ENCODE measurements around the gene CLSTN2. TPM values are rescaled to one million over a fixed set of nuclear protein-coding genes. Genes with fewer than 3 reads are reported as not detected.

The CLSTN2 gene
- total RNA-seq, 4 donors from 2014 or later: 3.7 to 9.5 (median 7.4) TPM

DNA sequence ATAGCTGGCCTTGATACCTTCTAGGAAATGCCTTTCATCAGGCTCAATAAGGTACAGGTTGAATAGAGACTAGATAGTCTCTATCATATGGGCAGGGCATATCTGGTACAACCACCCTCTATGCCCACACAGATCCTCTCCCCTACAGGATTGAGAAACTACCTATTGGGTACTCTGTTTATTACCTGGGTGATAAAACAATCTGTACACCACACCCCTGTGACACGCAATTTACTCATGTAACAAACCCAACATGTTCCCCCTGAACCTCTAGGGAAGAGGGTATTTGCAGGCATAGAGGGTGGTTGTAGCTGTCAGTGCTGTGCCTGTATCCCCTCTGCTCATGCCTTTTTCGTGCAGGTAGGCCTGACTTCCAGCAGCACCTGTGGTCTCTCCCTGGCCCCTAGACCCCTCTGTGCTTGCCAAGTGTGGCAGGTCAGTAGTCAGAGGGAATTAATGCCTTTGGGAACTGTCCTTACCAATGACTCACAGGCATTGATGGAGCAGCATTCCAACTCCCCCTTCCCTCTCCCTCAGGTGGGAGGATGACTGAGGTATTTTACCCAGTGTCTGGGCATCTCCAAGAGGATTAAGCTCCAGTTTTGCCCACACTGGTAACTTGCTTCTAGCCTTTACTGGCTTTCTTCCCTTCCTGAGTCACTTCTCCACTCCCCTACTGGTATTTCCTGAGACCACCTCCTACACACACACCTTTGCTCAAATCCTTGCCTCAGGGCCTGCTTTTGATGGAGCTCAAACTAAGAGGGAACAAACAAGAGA, 18.3 kb downstream of the CLSTN2 start:
- intact Hi-C loops (cut with DNase I): no loop called here
- Histone ChIP-seq H3K27ac (replicated peaks in 1 of 4) (no peak overlapping the region), H3K27me3 (peaks cover 0 to 3% (median 0%) of the 10 kb centered on the region in 4 donors), H3K4me1 (no peaks in the 10 kb centered on the region), H3K4me3 (no peak overlapping the region), H3K9me3 (no peaks in the 10 kb centered on the region), H3K36me3 (no peaks in the 10 kb centered on the region)
- DNase-seq (ENCODE audit: extremely low spot score): no peak
- TF ChIP-seq EP300 (IDR thresholded peaks at IDR 0.05) (no peak), POLR2AphosphoS5 (IDR thresholded peaks at IDR 0.05) (no peak), POLR2A (IDR thresholded peaks at IDR 0.05; ENCODE audit: low read depth) (no peak)
- TF ChIP-seq, protein P1, sequence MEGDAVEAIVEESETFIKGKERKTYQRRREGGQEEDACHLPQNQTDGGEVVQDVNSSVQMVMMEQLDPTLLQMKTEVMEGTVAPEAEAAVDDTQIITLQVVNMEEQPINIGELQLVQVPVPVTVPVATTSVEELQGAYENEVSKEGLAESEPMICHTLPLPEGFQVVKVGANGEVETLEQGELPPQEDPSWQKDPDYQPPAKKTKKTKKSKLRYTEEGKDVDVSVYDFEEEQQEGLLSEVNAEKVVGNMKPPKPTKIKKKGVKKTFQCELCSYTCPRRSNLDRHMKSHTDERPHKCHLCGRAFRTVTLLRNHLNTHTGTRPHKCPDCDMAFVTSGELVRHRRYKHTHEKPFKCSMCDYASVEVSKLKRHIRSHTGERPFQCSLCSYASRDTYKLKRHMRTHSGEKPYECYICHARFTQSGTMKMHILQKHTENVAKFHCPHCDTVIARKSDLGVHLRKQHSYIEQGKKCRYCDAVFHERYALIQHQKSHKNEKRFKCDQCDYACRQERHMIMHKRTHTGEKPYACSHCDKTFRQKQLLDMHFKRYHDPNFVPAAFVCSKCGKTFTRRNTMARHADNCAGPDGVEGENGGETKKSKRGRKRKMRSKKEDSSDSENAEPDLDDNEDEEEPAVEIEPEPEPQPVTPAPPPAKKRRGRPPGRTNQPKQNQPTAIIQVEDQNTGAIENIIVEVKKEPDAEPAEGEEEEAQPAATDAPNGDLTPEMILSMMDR (IDR thresholded peaks at IDR 0.05): no peak
- WGBS: 69% methylated on average over 2 of the region's 2 CpGs

GRCh38 chr3:139954146-139954860, 19.3 kb downstream of the CLSTN2 start:
- 91% methylated on average over 3 of the region's 3 CpGs for WGBS
- Histone ChIP-seq H3K4me1 (no peaks in the 10 kb centered on the region), H3K27ac (replicated peaks in 1 of 4) (no peak overlapping the region), H3K9me3 (no peaks in the 10 kb centered on the region), H3K36me3 (no peaks in the 10 kb centered on the region), H3K27me3 (peaks cover 0 to 3% (median 0%) of the 10 kb centered on the region in 4 donors), H3K4me3 (no peak overlapping the region)
- DNase-seq (ENCODE audit: extremely low spot score): no peak
- intact Hi-C loops (cut with DNase I): no loop called here
- TF ChIP-seq POLR2AphosphoS5 (IDR thresholded peaks at IDR 0.05): no peak
- no peak for TF ChIP-seq EP300 (IDR thresholded peaks at IDR 0.05)
- TF ChIP-seq, protein P1 (IDR thresholded peaks at IDR 0.05): no peak
- no peak for TF ChIP-seq POLR2A (IDR thresholded peaks at IDR 0.05; ENCODE audit: low read depth)

DNA sequence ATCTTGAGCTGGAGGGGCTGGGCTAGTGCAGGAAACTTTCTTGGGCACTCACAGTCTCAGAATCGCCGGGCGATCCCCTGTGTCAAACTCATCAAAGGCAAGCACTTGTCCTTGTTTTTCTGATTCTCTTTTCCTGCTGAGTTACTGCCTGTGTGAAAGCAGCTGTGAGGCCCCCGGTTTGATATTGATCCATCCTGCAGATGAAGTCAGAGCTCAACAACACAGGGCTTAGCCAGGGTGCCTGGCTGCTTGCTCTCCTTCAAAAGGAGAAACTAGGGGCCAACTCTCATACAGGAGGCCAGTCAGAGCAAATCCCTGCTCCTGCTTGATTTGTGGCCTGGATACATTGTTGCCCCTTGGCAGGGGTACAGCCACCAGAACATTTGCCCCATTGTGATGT, 22.9 kb downstream of the CLSTN2 start:
- no peak overlapping the region for H3K4me3 ChIP-seq
- no peak overlapping the region for H3K27ac ChIP-seq (replicated peaks in 1 of 4)
- TF ChIP-seq, protein P1 (IDR thresholded peaks at IDR 0.05): no peak
- TF ChIP-seq POLR2AphosphoS5 (IDR thresholded peaks at IDR 0.05): no peak
- TF ChIP-seq POLR2A (IDR thresholded peaks at IDR 0.05; ENCODE audit: low read depth): no peak
- no peak for TF ChIP-seq EP300 (IDR thresholded peaks at IDR 0.05)
- 61% methylated on average over 4 of the region's 4 CpGs for WGBS
- no peak for DNase-seq (ENCODE audit: extremely low spot score)
- H3K36me3 ChIP-seq: no peaks in the 10 kb centered on the region
- peaks cover 0 to 3% (median 0%) of the 10 kb centered on the region in 4 donors for H3K27me3 ChIP-seq
- intact Hi-C loops (cut with DNase I): no loop called here
- H3K4me1 ChIP-seq: no peaks in the 10 kb centered on the region
- H3K9me3 ChIP-seq: no peaks in the 10 kb centered on the region

DNA sequence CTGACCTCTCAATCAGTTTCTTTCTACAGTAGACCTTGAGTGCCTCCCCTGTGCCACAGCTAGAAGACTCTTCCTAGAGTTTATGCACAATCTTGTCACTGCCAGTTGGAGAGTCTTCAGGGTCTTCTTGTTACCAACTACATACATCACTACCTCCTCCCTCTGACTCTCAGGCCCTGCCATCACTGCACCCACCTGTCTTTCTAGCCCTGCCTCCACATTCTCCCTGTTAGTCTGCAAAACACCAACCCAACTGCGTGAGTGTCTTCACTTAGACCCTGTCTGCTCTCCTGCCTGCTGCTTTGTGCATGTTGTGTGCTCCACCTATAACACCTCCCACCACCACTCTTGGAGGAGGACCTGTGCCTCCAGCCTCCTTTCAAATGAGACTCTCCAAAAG, 34.4 kb downstream of the CLSTN2 start:
- 82% methylated on average over 1 of the region's 1 CpG for WGBS
- DNase-seq (ENCODE audit: extremely low spot score): no peak
- Histone ChIP-seq H3K27ac (replicated peaks in 1 of 4) (no peak overlapping the region), H3K36me3 (no peaks in the 10 kb centered on the region), H3K27me3 (peaks cover 0 to 5% (median 0%) of the 10 kb centered on the region in 4 donors), H3K4me1 (no peaks in the 10 kb centered on the region), H3K9me3 (no peaks in the 10 kb centered on the region), H3K4me3 (no peak overlapping the region)
- no peak for TF ChIP-seq EP300 (IDR thresholded peaks at IDR 0.05)
- no peak for TF ChIP-seq POLR2A (IDR thresholded peaks at IDR 0.05; ENCODE audit: low read depth)
- TF ChIP-seq, protein P1 (IDR thresholded peaks at IDR 0.05): no peak
- no peak for TF ChIP-seq POLR2AphosphoS5 (IDR thresholded peaks at IDR 0.05)
- intact Hi-C loops (cut with DNase I): no loop called here

All from esophagus muscularis mucosa (tissue), 4 donors.